ENCODE results near the gene ATP2C1.

ATP2C1 gene

DNA sequence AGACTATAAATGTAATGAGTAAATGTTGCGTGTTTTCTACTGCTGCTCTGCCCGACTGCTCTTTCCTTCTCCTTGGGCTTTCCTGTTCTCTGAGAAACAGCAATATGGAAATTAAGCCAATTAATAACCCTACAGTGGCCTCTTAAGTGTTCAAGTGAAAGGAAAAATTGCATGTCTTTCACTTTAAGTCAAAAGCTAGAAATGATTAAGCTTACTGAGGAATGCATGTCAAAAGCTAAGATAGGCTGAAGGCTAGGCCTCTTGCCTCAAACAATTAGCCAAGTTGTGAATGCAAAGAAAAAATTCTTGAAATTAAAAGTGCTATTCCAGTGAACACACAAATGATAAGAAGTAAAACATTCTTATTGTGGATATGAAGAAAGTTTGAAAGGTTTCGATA is 55.0 kb downstream of the ATP2C1 start:
- no peak overlapping the region for H3K4me3 ChIP-seq (ENCODE audit: low read depth, low read length)
- TF ChIP-seq, protein P1, sequence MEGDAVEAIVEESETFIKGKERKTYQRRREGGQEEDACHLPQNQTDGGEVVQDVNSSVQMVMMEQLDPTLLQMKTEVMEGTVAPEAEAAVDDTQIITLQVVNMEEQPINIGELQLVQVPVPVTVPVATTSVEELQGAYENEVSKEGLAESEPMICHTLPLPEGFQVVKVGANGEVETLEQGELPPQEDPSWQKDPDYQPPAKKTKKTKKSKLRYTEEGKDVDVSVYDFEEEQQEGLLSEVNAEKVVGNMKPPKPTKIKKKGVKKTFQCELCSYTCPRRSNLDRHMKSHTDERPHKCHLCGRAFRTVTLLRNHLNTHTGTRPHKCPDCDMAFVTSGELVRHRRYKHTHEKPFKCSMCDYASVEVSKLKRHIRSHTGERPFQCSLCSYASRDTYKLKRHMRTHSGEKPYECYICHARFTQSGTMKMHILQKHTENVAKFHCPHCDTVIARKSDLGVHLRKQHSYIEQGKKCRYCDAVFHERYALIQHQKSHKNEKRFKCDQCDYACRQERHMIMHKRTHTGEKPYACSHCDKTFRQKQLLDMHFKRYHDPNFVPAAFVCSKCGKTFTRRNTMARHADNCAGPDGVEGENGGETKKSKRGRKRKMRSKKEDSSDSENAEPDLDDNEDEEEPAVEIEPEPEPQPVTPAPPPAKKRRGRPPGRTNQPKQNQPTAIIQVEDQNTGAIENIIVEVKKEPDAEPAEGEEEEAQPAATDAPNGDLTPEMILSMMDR (IDR thresholded peaks at IDR 0.05; ENCODE audit: insufficient read depth, low read depth, low read length, missing control alignments) = no peak
- no peak for DNase-seq (ENCODE audit: low read depth)

DNA sequence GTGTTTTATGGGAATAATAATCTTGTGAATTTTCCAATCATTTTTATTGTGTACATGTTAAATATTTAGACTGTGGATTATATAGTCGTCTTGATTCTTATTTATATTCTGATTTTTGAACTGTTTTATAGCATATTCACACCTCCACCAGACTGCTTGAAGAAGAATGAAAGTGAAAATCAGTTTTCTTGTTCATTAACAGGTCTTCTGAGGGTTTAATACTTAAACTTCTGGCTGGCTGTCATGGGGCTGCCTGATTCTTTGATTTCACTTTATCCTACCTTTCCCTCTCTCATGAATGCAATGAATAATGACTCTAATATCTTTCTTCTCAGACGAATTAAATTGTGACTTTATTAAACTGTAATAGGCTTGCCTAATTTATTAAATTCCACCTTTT is 56.2 kb downstream of the ATP2C1 start:
- H3K4me3 ChIP-seq (ENCODE audit: low read depth, low read length) = no peak overlapping the region
- no peak for DNase-seq (ENCODE audit: low read depth)
- TF ChIP-seq, protein P1 (IDR thresholded peaks at IDR 0.05; ENCODE audit: insufficient read depth, low read depth, low read length, missing control alignments) = no peak

DNA sequence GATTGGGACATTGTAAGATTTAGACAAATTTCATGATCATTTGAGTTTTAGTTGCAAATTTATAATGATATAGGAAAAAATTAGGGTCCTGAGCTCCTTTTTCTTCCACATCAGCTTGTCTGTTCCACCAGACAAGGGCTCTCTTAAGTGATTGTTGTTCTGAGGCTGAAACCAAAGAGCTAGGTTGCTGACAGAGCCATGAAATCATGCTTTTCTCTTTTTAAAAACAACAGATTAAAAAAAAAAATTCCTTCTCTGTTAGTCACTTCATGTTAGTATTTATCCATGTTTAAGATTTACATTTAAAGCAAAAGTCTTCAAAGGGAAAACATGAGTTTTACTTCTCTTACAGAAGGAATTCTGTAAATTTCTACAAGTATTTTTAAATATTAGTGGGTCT is 56.8 kb downstream of the ATP2C1 start:
- H3K4me3 ChIP-seq (ENCODE audit: low read depth, low read length) = no peak overlapping the region
- DNase-seq (ENCODE audit: low read depth) = no peak
- TF ChIP-seq, protein P1 (IDR thresholded peaks at IDR 0.05; ENCODE audit: insufficient read depth, low read depth, low read length, missing control alignments) = no peak

DNA sequence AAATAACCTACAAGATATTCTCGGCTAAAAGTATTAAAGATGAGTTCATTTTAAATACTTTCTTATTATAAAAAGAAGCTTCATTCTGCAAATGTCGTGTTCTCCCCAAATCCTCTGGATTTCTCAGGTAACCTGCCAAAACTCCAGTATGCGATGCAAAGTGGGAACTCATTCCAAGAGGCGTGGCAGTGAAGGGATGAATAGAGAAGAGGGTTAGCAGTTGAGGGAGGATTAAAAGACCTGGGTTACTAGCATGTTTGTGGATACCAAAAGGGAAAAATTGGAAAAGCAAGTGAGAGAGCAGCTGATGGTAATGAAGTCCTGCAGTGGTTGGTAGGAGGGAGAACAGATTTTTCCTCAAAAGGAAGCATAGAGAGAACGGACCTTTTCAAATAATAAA is 61.6 kb downstream of the ATP2C1 start:
- TF ChIP-seq, protein P1 (IDR thresholded peaks at IDR 0.05; ENCODE audit: insufficient read depth, low read depth, low read length, missing control alignments) = no peak
- no peak overlapping the region for H3K4me3 ChIP-seq (ENCODE audit: low read depth, low read length)
- DNase-seq (ENCODE audit: low read depth) = no peak

DNA sequence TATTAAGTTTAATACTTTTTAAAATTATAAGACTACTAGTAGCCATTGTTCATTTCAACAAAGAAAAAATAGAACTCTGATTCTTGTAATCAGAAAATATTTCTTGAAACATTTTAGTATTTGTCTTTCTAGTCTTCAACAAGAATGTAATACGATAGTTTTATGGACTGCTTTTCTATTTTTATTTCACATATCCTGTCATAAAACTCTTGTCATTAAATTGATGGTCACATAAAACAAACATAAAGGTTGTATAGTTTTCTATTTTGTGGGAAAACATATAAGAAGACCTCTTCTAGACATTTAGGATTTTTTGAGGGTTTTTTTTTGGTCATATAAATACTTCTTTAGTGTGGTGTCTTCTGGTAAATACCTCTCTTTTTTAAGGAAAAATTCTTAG is 62.4 kb downstream of the ATP2C1 start:
- DNase-seq (ENCODE audit: low read depth) = no peak
- TF ChIP-seq, protein P1 (IDR thresholded peaks at IDR 0.05; ENCODE audit: insufficient read depth, low read depth, low read length, missing control alignments) = no peak
- H3K4me3 ChIP-seq (ENCODE audit: low read depth, low read length) = no peak overlapping the region

DNA sequence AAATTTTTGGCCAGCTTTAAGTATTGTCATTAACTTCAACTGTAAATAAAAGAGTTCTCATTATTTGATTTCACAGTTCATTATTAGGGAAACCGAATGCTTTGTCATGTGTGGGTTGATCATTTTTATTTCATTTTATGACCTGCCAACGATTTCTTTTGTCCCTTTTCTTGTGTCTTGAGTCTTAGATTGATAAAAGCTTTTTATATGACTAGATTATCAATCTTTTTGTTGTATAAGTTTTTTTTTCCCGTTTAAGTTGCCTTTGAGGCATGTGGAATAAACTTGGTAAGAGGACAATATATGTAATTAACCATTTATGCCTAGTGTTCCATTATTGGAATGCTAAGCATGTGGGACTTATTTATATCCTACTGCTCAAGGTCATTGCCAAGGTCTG is 62.8 kb downstream of the ATP2C1 start:
- no peak overlapping the region for H3K4me3 ChIP-seq (ENCODE audit: low read depth, low read length)
- no peak for DNase-seq (ENCODE audit: low read depth)
- TF ChIP-seq, protein P1 (IDR thresholded peaks at IDR 0.05; ENCODE audit: insufficient read depth, low read depth, low read length, missing control alignments) = no peak

DNA sequence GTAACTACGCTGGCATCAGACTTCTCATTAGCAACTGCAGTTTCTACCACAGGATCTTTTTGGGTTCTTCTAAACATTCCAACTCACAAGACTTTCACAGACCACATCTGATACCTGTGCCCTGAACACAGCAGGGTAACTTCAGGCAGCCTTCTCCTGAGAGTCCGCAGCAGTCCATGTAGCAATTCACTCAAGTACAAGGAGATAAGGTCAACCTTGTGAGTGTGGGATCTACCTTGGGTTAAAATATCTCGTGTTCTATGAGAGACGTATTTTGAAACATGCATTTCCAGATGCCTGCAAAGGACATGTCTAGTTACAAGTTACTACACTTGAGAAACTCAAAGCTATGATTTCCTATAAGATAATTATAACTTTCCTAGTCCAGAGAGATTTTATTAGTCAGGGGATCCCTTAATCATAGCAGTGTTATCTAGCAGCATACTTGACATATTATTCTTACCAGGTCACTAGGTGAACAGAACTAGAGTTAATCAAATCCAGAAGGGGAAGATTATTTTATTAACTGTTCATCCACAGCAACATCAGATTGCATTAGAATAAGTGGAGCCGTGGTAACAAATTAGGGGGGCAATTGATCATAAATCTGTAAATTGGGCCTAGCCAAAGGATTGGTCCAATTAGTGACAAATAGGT is 66.4 kb downstream of the ATP2C1 start:
- TF ChIP-seq, protein P1 (IDR thresholded peaks at IDR 0.05; ENCODE audit: insufficient read depth, low read depth, low read length, missing control alignments) = no peak
- DNase-seq (ENCODE audit: low read depth) = no peak
- H3K4me3 ChIP-seq (ENCODE audit: low read depth, low read length) = no peak overlapping the region

Measured in GM12865 (cell line).